Activated CD8-positive, alpha-beta memory T cell treated with anti-CD3 and anti-CD28 coated beads, Interleukin-2, amount 50 U/mL, for 1 hour (primary cell): Measurements from ENCODE around the gene CACNA2D3.

Experiments
- DNase-seq: peaks from one replicate; pipeline ENCODE4 v3.0.0-alpha.2; 2020; ENCODE audit errors: extremely low read depth

CACNA2D3 gene

GRCh38 chr3:54917862-54918261 is 795.5 kb downstream of the CACNA2D3 start:
- DNase-seq, result no peak

GRCh38 chr3:54918516-54918915 is 796.2 kb downstream of the CACNA2D3 start:
- DNase-seq, result no peak

GRCh38 chr3:54928046-54928770 is 805.9 kb downstream of the CACNA2D3 start, which contains the start of gene LRTM1:
Gene LRTM1 (minus strand): TSS chr3:54928059. CDS start chr3:54927911, 148 bp downstream.
- DNase-seq, result no peak

- no peak for DNase-seq
These were observed 808.8 kb downstream of the CACNA2D3 start for GRCh38 chr3:54931182-54931581.

- no peak for DNase-seq
These were observed 810.3 kb downstream of the CACNA2D3 start for GRCh38 chr3:54932606-54933005.

- no peak for DNase-seq
These were observed 813.5 kb downstream of the CACNA2D3 start for GRCh38 chr3:54935869-54936268.

- DNase-seq, result no peak
These were observed 814.2 kb downstream of the CACNA2D3 start for GRCh38 chr3:54936561-54936960.

- DNase-seq, result no peak
These were observed 817.4 kb downstream of the CACNA2D3 start for GRCh38 chr3:54939557-54940300.

- no peak for DNase-seq
These were observed 818.6 kb downstream of the CACNA2D3 start for GRCh38 chr3:54940971-54941370.

GRCh38 chr3:54941690-54942362 is 819.5 kb downstream of the CACNA2D3 start:
- DNase-seq, result no peak

GRCh38 chr3:54949491-54950044 is 827.2 kb downstream of the CACNA2D3 start:
- no peak for DNase-seq

- DNase-seq, result no peak
These were observed 828.1 kb downstream of the CACNA2D3 start for GRCh38 chr3:54950391-54951003.

- no peak for DNase-seq
These were observed 829.1 kb downstream of the CACNA2D3 start for GRCh38 chr3:54951405-54951804.

- DNase-seq, result no peak
These were observed 831.7 kb downstream of the CACNA2D3 start for GRCh38 chr3:54954022-54954421.

GRCh38 chr3:54954521-54954920 is 832.2 kb downstream of the CACNA2D3 start:
- DNase-seq, result no peak

- no peak for DNase-seq
These were observed 833.1 kb downstream of the CACNA2D3 start for GRCh38 chr3:54955496-54955895.

- DNase-seq, result no peak
These were observed 833.6 kb downstream of the CACNA2D3 start for GRCh38 chr3:54955941-54956340.

GRCh38 chr3:54957711-54958110 is 835.4 kb downstream of the CACNA2D3 start:
- no peak for DNase-seq

GRCh38 chr3:54960082-54960481 is 837.7 kb downstream of the CACNA2D3 start:
- no peak for DNase-seq

- DNase-seq, result no peak
These were observed 838.3 kb downstream of the CACNA2D3 start for GRCh38 chr3:54960701-54961100.

- no peak for DNase-seq
These were observed 839.8 kb downstream of the CACNA2D3 start for GRCh38 chr3:54962200-54962599.

- DNase-seq, result no peak
These were observed 841.3 kb downstream of the CACNA2D3 start for GRCh38 chr3:54963641-54964040.
